GM19372 (cell line): ENCODE data around the gene SST.

ENCODE experiments used
- ATAC-seq: cut with Tn5 transposase; IDR thresholded peaks from one replicate; pipeline ENCODE4 v1.9.1; 2021; ENCODE audit warnings: mild to moderate bottlenecking, low read depth, moderate library complexity; ENCODE audit not compliant: unreplicated experiment

The SST gene

DNA sequence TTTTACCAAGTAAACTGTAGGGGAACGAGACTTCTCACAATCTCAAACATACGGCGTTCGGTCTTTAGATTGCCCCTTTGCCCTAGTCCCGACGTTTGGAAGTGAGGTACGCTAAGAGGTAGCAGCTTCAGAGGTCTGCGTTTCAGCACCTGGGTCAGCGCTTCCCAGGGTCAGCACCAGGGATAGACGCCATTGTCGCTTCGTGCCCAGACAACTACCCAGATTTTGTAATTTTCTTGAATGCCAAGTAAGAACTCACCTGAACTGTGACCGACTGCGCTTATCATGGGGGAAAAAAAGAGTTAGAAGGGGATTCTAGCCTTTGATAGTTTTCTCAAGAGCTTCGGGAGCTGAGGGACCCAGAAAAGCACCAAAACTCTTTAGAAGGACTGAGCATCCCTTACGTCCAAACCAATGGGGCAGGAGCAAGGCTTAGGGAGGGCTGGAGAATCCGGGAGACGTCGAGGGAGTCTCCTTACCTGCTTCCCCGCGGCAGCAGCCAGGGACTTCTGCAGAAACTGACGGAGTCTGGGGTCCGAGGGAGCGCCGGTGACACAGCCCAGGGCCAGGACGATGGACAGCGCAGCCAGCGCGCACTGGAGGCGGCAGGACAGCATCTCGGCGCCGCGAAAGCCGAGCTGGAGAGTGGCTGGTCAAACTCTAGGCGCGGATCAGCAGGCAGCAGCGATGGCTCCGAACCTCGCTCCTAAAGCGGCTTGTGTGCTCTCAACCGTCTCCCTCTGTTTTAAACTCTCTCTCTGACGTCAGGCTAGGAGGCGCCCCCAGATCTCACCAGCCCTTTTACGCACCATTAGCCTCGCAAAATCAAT, at the start of gene SST:
TSS of gene SST (minus strand) at position 720 of the 830 bp plus-strand sequence. CDS start at position 617, 103 bp downstream.
- no peak for ATAC-seq

GRCh38 chr3:187719628-187720336, 49.6 kb upstream of the SST start:
- ATAC-seq: no peak

DNA sequence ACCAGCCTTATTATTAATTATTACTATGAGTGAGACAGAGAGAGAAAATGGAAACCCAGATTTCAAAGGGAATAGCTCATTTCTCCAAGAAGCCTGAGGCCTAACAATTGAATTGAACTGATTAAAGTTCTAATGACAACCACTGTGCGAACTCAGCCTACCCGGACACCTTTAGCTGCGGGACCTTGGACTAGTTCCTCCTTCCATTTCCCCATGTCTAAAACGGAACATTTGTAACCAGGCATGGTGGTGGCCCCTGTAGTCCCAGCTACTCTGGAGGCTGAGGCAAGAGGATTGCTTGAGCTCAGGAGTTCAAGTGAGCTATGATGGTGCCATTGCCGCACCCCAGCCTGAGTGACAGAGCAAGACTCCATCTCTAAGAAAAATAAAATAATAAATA, 48.6 kb upstream of the SST start:
- ATAC-seq: no peak

GRCh38 chr3:187717572-187717971, 47.4 kb upstream of the SST start:
- ATAC-seq: no peak

DNA sequence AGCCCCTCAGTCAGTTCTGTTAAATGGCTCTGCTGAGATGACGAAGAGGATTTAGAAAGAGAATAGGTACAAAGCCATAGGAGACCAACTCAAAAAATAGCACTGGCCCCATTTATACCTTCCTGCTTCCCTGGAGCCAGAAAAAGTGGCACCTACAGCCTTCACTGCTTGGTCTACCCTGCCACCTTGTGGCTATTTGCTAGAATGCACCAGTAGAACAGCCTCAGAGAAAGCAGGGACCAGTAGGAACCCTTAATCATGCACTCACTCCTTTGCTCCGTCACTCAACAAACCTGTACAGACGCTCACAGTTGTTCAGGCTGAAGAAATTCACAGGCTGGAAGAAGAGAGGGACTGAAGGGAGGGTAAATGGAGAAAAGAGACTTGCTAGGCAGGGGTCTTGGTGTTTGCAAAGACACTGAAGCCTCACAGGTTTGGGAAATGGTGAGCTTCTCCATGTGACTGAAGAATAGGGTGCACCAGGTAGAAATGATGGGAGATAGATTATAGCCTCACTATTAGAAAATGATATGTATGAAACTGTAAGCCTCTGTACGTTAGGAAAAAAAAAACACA, 44.3 kb upstream of the SST start:
- ATAC-seq: peak; percentile 94

DNA sequence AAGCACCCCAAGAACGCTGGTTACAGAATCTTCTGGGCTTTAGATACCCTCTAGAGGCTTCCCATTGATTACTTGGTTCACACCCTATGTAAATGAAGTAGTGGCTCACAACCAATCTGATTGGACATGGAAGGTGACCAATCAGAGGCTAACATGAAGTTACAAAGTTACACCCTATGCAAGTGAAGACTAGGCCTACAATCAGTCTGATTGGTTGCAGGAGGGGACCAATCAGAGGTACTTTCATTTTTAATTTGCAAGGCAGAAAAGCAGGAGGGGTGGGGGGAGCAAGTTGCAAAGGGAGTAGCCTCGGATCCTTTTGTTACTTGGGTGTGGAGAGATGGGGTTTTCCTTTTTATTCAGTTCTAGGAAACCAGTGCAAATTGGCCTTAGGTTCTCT, 43.3 kb upstream of the SST start:
- no peak for ATAC-seq

DNA sequence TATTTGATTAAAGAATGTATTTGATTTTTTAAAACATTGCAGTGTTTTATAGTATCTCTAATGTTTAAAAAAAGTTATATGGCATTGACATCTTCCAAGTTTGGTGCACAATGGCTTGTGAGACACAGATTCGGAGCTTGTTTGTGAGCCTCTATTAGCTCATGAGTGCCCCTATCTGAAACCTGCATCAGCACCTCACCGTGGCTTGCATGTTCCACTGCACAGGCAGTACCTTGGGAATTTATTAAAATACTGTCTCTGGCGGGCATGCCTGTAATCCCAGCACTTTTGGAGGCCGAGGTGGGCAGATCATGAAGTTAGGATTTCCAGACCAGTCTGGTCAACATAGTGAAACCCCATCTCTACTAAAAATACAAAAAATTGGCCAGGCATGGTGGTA, 39.0 kb upstream of the SST start:
- no peak for ATAC-seq

DNA sequence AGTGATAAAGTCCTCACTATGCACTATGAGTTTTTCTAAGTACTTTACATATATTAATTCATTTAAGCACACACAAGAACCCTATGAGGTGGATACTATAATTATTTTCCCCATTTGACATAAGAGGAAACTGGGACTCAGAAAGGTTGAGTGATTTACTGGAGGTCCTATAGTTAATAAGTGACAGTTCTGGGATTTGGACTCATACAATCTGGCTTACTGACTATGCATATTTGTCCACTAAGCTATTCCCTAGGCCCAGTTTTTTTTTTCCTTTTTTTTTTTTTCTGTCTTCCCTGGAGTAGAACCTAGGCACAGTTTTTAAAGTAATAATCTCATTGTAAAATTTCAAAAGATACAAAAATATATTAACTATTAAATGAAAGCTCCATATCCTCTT, 38.5 kb upstream of the SST start:
- ATAC-seq: no peak

GRCh38 chr3:187706971-187707370, 36.8 kb upstream of the SST start:
- ATAC-seq: no peak

DNA sequence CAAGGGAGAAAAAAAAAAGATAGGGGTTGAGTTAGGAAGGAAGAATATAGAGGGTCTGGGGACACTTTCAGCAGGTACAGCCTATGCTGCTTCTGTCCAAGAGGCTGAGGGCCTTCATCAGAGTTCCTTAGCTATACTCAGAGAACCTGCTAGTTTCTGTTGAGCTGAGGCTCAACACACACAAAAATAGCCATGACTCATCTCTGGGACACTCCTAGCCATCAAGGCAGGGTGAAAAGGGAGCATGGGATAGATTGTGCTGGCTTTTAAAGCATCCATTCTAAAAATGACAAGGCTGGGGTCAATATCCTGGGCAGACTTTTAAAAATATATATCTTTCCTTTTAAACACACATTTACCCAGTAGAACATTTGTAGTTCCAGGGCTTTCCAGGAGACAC, 35.0 kb upstream of the SST start:
- no peak for ATAC-seq

DNA sequence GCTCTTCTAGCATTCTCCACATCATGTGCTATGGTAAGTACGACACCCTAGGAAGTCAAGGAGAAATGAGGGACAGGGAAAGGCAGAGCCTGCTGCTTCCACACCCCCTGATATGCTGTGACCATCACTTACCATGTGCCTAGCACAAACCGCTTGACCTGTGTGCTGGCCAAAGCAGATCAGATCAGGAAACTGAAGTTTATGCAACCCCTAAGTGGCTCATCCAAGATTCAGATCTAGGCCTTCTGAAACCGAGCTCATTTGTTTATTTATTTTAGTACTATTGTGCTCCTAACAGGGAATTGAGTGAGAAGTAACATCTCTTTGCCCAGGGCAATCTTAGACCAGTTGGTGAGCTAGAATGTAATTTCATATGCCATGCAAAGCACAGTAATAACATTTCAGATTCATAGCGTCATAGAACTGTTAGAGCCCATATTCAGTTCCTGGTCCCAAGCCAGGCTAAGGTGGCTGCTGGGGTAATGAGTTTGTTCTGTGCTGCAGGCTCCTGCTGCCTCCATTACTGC, 32.4 kb upstream of the SST start, which contains the start of gene RTP2:
TSS of gene RTP2 (minus strand) at position 51 of the 527 bp plus-strand sequence. CDS start 429 bp downstream, outside the sequence.
- no peak for ATAC-seq

DNA sequence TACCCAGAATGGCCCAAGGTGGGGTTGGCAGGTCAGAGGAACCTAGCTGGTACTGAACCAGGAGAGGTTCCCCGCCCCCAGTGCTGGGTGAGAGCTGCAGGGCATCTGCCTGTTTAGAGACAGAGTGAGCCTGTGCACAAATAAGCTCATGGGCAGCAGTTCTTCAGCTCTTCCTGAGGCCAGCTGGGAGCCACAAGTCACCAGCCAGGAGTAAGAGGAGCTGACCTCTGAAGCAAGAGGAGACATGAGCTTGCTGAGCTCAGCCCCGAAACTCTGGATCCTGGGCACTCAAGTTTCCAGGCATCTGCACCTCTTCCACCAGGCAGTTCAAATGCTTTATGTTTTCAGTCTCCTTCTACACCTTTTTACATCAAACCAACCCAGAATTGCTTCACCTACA, 30.1 kb upstream of the SST start:
- ATAC-seq: no peak

- no peak for ATAC-seq
These were observed 28.6 kb upstream of the SST start for GRCh38 chr3:187698499-187699399.

DNA sequence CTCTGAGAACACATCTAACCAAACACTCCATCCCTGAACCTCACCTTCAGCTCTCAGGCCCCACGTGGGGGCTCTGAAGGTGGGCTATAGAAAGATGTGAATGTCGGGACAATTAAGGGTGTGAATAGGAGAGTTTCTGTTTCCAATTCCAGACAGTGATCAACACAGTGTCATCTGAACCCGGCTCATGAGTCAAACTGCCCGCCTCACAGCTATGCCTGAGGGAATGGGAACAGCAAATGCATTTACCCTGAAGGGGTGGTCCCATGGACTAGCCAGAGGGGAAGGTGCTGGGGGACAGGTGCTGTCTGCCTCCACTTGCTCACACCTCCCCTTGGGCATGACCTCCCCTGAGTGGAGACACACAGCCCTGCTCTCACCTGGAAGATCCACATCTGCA, 25.8 kb upstream of the SST start:
- no peak for ATAC-seq

DNA sequence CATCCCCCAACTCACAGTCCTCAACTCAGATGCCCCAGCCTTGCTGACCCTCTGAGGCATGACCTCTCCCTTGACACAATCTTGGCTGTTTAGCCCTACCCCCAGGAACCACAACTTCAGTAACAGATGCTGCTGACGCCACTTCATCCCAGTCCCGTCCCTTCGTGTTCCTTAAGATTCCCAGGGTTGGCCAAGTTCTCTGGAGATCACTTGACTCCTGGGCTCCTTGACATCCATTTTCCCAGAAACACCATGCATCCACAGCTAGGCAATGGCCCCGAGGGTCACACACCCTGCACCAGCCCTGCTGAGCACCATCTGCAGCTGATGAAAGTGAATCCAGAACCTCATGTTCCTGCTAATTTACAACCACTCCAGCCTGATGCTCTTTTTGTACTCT, 25.3 kb upstream of the SST start:
- ATAC-seq: no peak

GRCh38 chr3:187694801-187695200, 24.6 kb upstream of the SST start:
- ATAC-seq: no peak

- no peak for ATAC-seq
These were observed 23.2 kb upstream of the SST start for GRCh38 chr3:187693431-187693830.

GRCh38 chr3:187689984-187690383, 19.8 kb upstream of the SST start:
- no peak for ATAC-seq

DNA sequence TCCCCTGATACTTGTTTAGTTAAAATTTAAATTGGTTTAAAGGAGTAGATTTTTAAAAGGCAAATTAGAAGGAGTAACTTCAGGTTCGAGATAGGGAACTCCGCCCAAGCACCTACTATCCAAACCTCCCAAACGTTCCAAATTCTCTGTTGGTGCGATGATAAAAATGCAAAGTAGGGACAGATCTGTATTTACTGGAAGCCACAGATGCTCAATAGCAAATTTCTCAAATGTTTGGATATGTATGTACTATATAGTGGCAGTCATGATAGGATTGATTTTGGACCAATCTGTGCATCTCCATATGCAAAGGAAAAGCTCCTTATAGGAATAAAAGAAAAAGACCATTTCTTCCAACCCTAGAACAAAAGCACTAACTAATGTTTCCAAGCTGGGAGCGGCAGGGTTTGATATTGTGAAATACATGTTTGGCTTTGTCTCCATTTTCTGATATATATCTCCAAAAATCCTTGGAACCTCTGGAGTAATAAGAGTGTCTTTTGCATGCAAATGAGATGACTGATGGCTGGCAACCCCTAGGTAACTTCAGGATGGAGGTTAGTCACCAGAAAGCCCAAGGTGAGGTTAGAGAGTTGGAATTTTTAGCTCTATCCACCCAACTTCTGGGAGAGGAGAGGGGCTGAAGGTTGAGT, 16.6 kb upstream of the SST start:
- no peak for ATAC-seq

DNA sequence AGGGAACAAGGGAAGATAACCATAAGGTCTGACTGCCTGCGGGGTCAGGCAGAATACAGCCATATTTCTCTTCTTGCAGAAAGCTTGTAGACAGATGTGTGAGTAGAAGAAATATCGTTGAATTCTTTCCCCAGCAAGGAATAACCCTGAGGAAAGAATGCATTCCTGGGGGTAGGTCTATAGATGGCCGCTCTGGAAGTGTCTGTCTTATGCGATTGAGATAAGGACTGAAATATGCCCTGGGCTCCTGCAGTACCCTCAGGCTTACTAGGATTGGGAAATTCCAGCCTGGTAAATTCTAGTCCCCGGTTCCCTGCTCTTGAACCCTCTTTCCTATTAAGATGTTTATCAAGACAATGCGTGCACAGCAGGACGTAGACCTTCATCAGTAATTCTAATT, 15.8 kb upstream of the SST start:
- ATAC-seq: no peak
